Duodenal mucosa (tissue), 2 donors: ENCODE measurements around the gene XPO4.
"Not testable (repeated sequence)": the region's sequence is repeated elsewhere in the genome, so short reads cannot be mapped to it uniquely, and the experiment has no call there.

Source experiments
- H3K27ac ChIP-seq: one replicate; pipeline ENCODE4 v1.7.0; 2013; ENCODE audit warnings: low read depth, low read length
- H3K27me3 ChIP-seq, 2 donors: one replicate each; pipeline ENCODE4 v1.7.0; 2013; ENCODE audit warnings: low read length in 2 of 2, control low read depth in 1 of 2; ENCODE audit not compliant: insufficient read depth in 2 of 2, control insufficient read depth in 1 of 2
- H3K36me3 ChIP-seq, 2 donors: one replicate each; pipeline ENCODE4 v1.7.0; 2013; ENCODE audit warnings: low read length in 2 of 2, control low read depth in 1 of 2; ENCODE audit not compliant: insufficient read depth in 2 of 2, control insufficient read depth in 1 of 2
- H3K4me1 ChIP-seq, 2 donors: one replicate each; pipeline ENCODE4 v1.7.0; 2013; ENCODE audit warnings: low read length in 2 of 2, control low read depth in 1 of 2; ENCODE audit not compliant: insufficient read depth in 2 of 2, control insufficient read depth in 1 of 2
- H3K4me3 ChIP-seq, 2 donors: one replicate each; pipeline ENCODE4 v1.7.0; 2013; ENCODE audit warnings: low read length in 2 of 2, low read depth in 1 of 2
- H3K9ac ChIP-seq, 2 donors: one replicate each; pipeline ENCODE4 v1.7.0; 2013; ENCODE audit warnings: low read length in 2 of 2, low read depth in 1 of 2
- H3K9me3 ChIP-seq, 2 donors: one replicate each; pipeline ENCODE4 v1.7.0; 2013; ENCODE audit warnings: low read length in 2 of 2, control low read depth in 1 of 2; ENCODE audit not compliant: control insufficient read depth in 1 of 2

The XPO4 gene

DNA sequence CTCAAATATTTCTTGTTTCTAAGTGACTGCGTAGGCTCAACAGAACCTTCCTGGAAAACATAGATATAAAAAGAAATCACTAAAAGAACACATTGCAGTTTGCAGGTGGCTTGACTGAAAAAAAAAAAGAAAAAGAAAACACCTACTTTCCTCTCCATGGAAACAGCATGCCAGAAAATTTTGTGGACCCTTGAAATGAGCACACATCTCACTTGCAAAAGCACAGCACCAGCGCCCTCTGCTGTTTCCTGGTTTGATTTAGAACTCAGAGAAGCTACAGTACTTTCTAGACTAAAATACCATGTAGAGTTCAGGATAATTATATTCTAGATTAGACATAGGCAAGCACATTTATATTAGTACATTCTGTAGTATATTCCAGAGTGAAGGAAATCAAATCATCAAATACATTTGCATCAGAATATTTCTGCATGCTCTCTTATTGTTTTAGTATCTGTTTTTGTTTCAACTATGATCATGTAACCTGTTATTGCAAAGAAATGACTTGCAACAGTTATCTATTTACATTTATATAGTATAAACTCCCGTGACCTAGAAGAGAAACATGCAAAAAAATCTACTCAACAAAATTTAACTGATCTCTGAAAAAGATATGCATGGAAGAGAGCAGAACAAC is 22.3 kb upstream of the XPO4 start:
- H3K27me3 ChIP-seq, result no peaks in the 10 kb centered on the region
- no peak overlapping the region for H3K4me3 ChIP-seq
- H3K9me3 ChIP-seq, result no peaks in the 10 kb centered on the region
- no peaks in the 10 kb centered on the region for H3K4me1 ChIP-seq
- H3K36me3 ChIP-seq, result no peaks in the 10 kb centered on the region
- H3K27ac ChIP-seq, result no peak overlapping the region
- no peak overlapping the region for H3K9ac ChIP-seq

DNA sequence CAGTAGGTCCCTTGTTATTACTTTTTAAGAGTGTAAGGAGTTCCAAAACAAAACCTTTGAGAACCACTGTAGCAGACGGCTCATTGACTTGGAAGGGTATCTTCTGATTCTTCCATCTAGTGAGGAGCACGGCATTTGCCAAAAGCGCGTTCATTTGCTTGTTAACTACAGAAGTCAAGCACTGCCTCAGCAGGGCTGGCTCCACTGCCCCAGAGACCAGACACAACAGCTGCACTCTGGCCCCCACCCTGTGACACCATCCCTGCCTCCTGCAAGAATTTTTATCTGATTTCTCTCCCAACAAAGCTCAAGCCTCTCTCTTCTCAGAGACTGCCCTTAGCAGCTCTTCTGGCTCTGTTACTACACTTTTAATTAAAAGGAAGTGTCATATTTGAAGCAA is 20.7 kb upstream of the XPO4 start:
- Histone ChIP-seq H3K27ac (no peak overlapping the region), H3K27me3 (no peaks in the 10 kb centered on the region), H3K9me3 (no peaks in the 10 kb centered on the region), H3K36me3 (no peaks in the 10 kb centered on the region), H3K4me1 (no peaks in the 10 kb centered on the region), H3K4me3 (no peak overlapping the region), H3K9ac (no peak overlapping the region)

DNA sequence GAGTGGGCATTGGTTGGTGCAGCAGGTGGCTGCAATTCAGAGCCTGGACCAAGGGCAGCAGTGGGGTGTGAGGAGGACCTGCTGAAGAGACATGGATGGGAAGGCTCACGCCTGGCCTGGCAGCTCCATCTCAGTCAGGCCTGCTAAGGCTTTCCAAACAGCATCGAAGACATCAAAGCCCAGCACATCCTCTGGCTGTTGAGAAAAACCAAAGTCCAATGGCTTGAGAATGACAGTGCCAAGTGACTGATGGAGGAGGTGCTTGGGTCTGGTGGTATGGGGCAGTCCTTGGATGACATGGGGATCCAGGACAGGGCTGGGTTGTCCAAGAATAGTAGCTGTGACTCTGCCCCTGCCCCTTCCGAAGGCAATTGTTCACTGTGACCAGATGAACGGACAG is 19.0 kb upstream of the XPO4 start:
- no peak overlapping the region for H3K27ac ChIP-seq
- H3K9me3 ChIP-seq, result no peaks in the 10 kb centered on the region
- no peaks in the 10 kb centered on the region for H3K36me3 ChIP-seq
- no peak overlapping the region for H3K4me3 ChIP-seq
- no peaks in the 10 kb centered on the region for H3K4me1 ChIP-seq
- H3K27me3 ChIP-seq, result no peaks in the 10 kb centered on the region
- no peak overlapping the region for H3K9ac ChIP-seq

DNA sequence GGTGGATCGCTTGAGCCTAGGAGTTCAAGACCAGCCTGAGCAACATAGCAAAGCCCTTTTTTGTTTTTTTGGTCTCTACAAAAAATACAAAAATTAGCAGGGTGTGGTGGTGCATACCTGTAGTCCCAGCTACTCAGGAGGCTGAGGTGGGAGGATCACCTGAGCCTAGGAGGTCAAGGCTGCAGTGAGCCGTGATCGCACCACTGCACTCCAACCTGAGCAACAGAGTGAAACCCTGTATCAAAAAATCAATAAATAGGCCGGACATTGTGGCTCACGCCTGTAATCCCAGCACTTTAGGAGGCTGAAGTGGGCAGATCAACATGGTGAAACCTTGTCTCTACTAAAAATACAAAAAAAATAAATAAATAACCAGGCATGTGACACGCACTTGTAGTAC is 13.1 kb upstream of the XPO4 start:
- H3K27me3 ChIP-seq, H3K4me3 ChIP-seq, H3K9me3 ChIP-seq, H3K4me1 ChIP-seq, H3K36me3 ChIP-seq, H3K27ac ChIP-seq, H3K9ac ChIP-seq: not testable (repeated sequence)

DNA sequence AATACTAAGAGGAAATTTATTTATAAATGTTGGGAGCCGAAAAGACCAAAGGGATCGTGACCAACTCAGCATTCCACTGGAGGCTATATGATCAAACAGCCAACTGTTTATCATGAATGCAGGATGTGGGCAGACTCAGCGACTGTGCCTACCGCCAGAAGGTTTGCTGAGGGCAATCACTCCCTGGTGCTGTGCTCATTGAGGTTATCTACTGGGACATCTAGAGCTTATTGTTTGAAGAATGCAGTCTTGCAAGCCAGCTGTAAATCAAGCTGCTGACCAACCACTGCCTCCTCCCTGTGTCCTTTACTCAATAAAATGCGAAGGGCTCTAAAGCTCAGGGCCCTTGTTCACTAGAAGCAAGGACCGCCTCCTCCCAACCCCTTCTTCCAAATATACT is 8.5 kb upstream of the XPO4 start:
- Histone ChIP-seq H3K4me3 (no peak overlapping the region), H3K27me3 (no peaks in the 10 kb centered on the region), H3K9me3 (no peaks in the 10 kb centered on the region), H3K36me3 (no peaks in the 10 kb centered on the region), H3K27ac (no peak overlapping the region), H3K4me1 (no peaks in the 10 kb centered on the region), H3K9ac (no peak overlapping the region)

DNA sequence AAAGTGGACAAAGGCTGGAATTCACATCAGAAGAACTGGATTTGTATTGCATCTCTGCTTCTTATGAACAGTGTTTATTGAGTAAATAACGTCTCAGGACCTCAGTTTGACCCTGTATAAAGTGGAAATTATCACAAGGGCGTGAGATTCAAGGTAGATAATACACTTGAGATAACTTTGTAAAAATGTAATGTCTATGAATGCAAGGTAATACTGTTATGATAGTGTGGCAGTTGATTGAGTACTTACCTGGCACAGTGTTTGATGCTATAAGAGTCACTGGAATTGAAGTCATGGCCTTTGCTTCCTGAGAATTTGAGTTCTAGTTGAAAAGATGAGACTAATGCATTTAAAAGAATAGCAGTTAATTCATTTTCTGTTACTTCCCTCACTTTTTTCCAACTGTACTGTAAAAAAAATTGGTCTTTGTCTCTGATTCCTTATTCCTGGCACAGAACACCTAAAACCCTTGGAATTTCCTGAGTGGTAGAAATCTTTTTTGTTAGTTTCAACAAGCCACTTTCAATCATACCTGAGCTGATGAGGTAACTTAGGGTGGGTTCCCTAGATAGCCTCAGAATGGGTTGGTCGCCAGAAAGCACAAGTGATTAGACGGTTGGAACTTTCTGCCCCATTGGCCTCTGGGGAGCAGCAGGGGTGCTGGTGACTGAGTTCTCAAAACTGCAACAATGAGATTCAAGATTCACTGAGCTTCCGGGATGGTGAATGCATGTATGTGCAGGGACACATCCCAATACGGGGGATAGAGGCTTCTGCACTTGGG is 6.4 kb upstream of the XPO4 start:
- no peaks in the 10 kb centered on the region for H3K27me3 ChIP-seq
- H3K4me1 ChIP-seq, result no peaks in the 10 kb centered on the region
- no peak overlapping the region for H3K9ac ChIP-seq
- no peak overlapping the region for H3K27ac ChIP-seq
- H3K36me3 ChIP-seq, result no peaks in the 10 kb centered on the region
- no peak overlapping the region for H3K4me3 ChIP-seq
- H3K9me3 ChIP-seq, result no peaks in the 10 kb centered on the region

DNA sequence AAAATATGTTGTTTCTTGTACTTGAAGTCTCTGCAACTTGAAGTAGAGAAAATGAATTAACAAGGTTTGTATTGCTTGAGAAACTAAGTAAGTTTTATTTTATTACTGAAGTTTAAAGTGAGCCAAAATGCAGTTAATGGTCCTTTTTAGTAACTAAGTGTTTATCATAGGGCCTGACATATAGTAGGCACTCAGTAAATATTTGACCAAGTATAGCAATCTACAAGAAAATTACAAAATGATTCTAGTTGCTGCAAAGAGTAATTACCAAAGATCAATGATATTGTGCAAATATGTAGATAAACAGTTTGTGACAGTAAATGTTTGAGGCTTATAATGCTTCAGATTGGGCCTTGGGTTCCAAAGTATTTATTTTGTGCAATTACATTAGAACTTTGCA is 2.4 kb upstream of the XPO4 start:
- Histone ChIP-seq H3K4me3 (no peak overlapping the region), H3K27me3 (no peaks in the 10 kb centered on the region), H3K9ac (no peak overlapping the region), H3K27ac (no peak overlapping the region), H3K36me3 (no peaks in the 10 kb centered on the region), H3K9me3 (no peaks in the 10 kb centered on the region), H3K4me1 (peaks cover 11 to 12% of the 10 kb centered on the region in 2 donors)

DNA sequence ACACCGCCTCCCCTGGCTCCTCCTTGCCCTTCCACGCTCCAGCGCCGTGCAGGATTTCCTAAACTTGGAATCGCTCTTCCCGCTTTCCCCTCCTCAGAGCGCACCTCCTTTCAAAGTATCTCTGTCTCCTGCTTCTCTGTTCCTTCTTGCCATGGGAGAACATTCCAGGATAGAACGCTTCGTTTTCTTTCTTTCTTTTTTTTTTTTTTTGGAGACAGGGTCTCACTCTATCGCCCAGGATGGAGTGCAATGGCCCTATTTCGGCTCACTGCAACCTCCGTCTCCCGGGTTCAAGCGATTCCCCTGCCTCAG is 574 bp upstream of the XPO4 start:
- H3K4me1 ChIP-seq, result peaks cover 11 to 12% of the 10 kb centered on the region in 2 donors
- peak overlapping the region; percentile 85 for H3K27ac ChIP-seq
- no peaks in the 10 kb centered on the region for H3K9me3 ChIP-seq
- no peaks in the 10 kb centered on the region for H3K27me3 ChIP-seq
- peak overlapping the region; percentile 96 to 98 for H3K4me3 ChIP-seq
- peaks cover 0 to 5% of the 10 kb centered on the region in 2 donors for H3K36me3 ChIP-seq
- peak overlapping the region; percentile 41 to 85 for H3K9ac ChIP-seq

DNA sequence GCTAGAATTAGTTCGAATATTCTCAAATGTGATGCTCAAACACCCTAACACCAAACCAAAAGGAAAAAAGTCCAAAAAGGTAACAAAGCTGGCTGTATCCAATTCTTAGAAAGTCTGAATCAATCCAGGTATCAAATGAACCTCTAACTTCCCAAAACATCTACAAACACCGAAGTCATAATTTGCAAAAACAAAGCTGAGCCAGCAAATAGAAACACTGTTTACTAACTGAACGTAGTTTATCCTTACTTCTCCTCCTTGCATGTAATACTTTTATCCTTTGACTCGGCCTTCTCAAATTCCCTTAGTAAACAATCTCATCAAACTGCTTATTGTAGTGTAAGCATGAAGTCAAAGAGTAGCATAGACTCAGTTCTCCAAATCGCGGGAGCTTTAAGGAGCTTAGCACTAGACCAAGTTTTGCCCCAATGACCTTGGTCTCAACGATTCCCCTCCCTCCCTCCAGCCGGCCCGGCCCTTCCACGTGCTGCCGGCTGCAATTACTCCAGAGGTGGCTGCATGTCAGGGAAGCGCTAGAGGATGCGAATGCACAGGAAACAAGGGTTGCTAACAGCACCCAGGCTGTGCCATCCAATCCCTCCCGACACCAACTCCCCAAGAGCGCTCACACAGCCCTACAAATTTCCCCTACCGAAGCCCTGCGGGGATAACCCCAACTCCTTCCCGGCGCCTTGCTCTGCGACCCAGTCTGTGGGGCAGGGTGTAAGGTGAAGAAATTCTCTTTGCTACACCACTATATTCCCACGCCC is 693 bp downstream of the XPO4 start:
- peaks cover 11 to 12% of the 10 kb centered on the region in 2 donors for H3K4me1 ChIP-seq
- H3K27me3 ChIP-seq, result no peaks in the 10 kb centered on the region
- peak overlapping the region; percentile 96 to 98 for H3K4me3 ChIP-seq
- no peaks in the 10 kb centered on the region for H3K9me3 ChIP-seq
- H3K9ac ChIP-seq, result peak overlapping the region; percentile 85 to 88
- peaks cover 0 to 5% of the 10 kb centered on the region in 2 donors for H3K36me3 ChIP-seq
- peak overlapping the region; percentile 85 for H3K27ac ChIP-seq

DNA sequence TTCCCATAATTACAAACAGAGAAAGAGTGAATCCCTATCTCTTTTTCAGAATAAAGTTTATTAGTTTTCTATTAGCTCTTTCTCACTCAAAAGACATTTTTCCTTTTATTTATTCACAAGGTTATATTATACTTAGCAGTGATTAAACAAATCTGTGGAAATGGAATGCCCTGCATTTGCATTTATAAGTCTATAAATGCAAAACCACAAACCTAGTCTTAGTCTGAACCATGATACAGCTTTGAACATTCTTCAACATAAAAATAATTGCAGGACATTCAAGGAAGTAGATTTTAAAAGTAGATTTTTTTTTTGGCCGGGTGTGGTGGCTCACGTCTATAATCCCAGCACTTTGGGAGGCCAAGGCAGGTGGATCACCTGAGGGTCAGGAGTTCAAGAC is 8.3 kb downstream of the XPO4 start:
- Histone ChIP-seq H3K4me3 (no peak overlapping the region), H3K27ac (no peak overlapping the region), H3K36me3 (peaks cover 0 to 5% of the 10 kb centered on the region in 2 donors), H3K27me3 (no peaks in the 10 kb centered on the region), H3K4me1 (no peaks in the 10 kb centered on the region), H3K9me3 (no peaks in the 10 kb centered on the region), H3K9ac (no peak overlapping the region)
